GM21528 (cell line): ENCODE data around the gene BCAM.
"Not testable (repeated sequence)": the region's sequence is repeated elsewhere in the genome, so short reads cannot be mapped to it uniquely, and the experiment has no call there.

ENCODE experiments used
- ATAC-seq: cut with Tn5 transposase; IDR thresholded peaks from one replicate; pipeline ENCODE4 v1.9.1; 2021; ENCODE audit warnings: mild to moderate bottlenecking, moderate library complexity; ENCODE audit not compliant: unreplicated experiment, low FRiP score

Gene BCAM

DNA sequence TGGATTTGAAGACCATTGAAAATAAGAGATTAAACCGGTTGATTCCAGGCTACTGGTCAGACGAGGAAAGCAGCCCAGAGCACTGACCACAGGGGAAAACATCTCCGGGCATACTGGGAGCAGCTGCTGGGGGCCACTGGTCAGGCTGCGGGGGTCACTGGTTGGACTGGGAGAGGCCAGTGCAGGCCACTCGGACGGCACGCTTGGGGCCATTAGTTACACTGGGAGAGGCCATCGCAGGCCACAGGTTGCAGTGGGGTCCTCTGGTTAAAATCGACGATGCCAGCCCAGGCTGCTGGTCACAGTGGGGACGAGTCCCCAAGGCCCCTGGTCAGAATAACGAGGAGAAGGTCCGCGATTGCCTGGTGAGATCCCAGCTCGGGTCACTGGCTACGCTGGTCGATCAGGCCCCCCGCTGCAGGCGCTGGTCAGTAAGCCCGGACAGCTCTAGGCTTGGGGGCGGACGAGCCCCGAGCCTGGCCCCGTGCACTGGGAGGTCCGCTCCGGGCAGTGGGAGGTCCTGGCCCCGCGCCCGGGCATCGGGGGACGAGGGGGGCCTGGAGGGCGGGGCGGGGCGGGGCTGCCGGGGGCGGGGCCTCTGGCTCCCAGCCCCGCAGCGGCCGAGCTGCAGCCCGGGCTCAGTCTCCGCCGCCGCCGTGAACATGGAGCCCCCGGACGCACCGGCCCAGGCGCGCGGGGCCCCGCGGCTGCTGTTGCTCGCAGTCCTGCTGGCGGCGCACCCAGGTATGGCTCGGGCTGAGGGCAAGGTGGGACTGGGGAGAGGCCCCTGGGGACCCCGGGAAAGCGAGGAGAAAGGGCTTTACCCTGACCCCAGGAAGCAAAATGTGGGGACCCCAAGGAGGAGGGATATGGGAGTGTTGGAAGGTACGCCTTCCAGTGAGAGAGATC, at the start of gene BCAM:
TSS of gene BCAM (plus strand) at position 641 of the 909 bp plus-strand sequence. CDS start at position 663, 22 bp downstream.
- ATAC-seq, result no peak

DNA sequence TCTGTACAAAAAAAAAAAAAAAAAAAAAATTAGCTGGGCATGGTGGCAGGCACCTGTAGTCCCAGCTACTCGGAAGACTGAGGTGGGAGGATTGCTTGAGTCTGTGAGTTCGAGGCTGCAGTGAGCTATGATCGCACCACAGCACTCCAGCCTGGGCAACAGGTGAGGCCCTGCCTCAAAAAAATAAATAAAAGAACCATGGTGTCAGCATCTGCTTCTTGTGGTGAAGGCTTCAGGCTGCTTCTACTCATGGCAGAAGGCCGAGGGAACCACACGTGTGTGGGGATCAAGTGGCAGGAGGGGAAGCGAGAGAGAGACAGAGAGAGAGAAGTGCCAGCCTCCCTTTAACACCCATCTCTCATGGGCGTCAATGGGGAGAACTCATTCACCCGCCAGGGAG, 46.9 kb upstream of the BCAM start:
- ATAC-seq, result no peak

GRCh38 chr19:44765033-44765948, 43.6 kb upstream of the BCAM start:
- no peak for ATAC-seq

DNA sequence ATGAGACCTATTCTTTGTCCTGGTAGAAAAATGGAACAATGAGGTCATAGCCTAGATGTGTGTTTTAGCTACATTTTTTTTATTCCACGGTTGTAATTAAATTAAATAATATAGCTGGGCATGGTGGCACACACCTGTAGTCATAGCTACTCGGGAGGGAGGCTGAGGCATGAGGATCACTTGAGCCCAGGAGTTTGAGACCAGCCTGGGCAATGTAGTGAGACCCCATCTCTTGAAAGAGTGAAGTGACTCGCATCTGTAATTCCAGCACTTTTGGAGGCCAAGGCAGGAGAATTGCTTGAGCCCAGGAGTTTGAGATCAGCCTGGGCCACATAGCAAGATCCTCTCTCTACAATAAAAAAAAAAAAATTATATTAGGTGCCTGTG, 43.0 kb upstream of the BCAM start:
- no peak for ATAC-seq

DNA sequence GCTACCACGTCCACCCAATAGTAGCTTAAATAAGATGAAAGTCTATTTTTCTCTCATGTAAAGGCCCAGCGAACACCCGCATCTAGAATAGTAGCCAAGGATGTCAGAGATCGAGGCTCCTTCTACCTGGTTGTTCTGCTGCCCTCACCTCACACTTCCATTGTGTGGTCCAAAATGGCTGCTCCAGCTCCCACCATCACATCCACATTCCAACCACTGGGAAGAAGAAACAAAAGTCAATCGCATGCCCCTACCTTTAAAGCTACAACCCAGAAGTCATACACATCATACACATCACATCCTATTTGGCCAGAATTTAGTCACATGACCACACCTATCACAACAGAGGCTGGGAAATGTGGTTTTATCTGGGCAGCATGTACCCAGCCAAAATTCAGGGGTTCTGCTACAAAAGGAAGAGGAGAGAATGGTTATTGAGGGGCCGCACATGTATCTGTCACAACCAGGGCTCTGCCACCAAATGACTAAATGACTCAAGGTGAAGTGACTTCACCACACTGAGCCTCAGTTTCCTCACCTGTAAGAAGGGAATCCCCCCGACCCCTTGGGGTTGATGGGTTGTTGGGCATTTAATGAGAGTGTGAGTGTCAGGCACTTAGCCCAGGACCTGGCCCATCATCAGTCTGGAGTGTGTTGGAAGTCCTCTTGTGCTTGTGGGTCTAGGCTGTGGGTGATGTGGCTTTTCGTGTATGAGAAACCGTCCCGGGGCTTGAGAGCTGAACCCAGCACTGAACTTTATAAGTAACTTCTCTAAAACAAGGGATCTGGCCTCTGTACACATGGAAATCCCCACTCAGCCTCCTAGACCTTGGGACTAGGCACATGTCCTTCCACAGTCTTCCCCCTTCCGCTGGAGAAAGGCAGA, 41.4 kb upstream of the BCAM start:
- ATAC-seq, result no peak

DNA sequence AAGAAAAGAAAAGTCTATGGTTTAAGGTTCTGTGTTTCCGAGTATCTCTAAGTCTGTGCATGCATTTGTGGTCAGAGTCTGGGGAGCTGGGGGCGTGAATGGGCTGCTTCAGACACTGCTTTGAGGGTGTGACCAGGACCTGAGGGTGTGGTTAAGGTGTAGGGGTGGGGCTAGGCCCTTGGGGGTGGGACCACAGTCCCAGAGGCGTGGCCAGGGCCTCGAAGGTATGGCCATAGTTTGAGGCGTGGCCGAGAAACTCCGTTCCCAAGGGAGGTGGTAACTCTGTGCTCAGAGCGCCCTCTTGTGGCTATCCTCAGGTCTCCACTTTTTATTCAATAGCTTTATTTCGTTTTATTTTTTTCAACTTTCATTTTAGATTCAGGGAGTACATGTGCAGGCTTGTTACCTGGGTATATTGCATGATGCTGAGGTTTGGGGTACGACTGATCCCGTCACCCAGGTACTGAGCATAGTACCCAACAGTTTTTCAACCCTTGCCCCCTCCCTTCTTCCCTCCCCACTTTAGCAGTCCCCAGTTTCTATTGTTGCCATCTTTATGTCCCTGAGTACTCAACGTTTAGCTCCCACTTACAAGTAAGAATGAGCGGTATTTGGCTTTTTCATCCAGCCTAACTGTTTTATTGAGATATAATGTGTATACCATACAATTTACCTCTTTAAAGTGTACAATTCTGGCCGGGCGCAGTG, 38.2 kb upstream of the BCAM start:
- peak; percentile 91 for ATAC-seq

DNA sequence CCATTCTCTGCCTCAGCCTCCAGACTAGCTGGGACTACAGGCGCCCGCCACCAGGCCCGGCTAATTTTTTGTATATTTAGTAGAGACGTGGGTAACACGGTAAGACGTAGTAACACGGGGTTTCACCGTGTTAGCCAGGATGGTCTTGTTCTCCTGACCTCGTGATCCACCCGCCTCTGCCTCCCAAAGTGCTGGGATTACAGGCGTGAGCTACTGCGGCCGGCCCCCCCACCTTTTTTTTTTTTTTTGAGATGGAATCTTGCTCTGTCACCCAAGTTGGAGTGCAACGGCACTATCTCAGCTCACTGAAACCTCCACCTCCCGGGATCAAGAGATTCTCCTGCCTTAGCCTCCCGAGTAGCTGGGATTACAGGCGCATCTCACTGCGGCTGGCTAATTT, 36.8 kb upstream of the BCAM start:
- ATAC-seq, result not testable (repeated sequence)

DNA sequence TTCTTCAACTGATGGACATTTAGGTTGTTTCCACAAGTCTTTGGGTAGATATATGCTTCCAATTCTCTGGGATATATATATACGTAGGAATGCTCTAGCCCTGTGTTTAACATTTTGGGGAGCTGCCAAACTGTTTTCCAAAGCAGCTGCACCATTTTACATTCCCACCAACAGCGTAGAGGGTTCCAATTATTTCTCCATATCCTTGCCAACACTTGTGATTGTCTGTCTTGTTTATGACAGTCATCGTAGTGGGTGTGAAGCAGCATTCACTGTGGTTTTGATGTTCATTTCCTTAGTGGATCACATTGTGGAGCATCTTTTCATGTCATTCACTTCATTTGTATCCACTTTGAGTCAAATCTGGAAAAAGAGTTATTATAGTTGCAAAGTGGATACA, 35.9 kb upstream of the BCAM start:
- no peak for ATAC-seq

GRCh38 chr19:44775676-44776240, 33.1 kb upstream of the BCAM start:
- no peak for ATAC-seq

DNA sequence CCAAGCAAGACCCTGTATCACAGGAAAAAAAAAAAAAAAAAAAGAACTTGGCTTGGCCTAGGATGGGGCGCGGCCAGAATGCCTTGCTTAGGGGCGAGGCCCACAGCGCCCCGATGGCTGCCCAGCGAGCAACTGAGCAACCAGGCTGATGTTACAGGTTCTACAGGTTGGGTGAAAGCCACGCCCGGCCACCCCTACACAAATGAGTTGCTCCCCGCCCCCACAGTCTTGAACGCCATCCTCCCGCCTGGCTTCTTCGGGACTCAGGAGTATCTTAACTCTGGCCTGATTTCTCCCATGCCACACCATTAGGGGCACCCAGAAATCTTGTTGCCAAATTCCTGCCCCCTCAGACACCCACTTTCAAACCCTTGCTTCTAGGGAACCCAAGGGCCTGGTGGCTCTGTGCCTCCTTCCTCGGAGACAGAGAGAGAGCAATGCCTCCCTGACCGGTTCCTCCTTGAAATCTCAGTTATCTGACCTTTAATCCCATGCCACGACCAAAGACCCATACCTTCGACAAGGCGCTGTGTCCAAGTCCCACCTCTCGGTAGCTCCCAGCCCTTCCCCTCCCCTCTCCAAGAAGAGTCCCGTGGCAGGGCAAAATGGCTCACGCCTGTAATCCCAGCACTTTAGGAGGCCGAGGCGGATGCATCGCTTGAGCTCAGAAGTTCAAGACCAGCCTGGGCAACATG, 32.4 kb upstream of the BCAM start:
- ATAC-seq, result no peak

GRCh38 chr19:44777715-44778347, 31.1 kb upstream of the BCAM start, which contains the start of gene CBLC:
Gene CBLC (plus strand): TSS chr19:44777890. CDS start chr19:44777932, 42 bp downstream.
- no peak for ATAC-seq

DNA sequence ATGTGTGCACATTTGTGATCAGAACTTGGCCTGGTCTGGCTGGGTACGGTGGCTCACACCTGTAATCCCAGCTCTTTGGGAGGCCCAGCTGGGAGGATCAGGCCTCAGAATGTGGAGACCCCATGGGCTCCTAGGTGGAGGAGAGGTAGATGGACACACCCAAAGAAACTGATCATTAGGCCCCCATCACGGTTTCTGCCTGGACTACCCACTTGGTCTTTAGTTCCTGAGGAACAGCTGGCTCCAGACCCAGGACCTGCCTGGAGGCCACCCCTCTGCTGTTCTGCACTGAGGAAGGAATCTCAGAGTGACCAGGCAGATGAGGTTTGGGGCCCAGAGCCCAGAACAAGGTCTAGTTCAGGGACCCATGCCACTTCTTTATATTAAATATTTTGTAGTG, 29.8 kb upstream of the BCAM start:
- ATAC-seq, result no peak

GRCh38 chr19:44781694-44782093, 27.2 kb upstream of the BCAM start:
- ATAC-seq, result not testable (repeated sequence)

- no peak for ATAC-seq
Observed at GRCh38 chr19:44782729-44783128, 26.2 kb upstream of the BCAM start.

DNA sequence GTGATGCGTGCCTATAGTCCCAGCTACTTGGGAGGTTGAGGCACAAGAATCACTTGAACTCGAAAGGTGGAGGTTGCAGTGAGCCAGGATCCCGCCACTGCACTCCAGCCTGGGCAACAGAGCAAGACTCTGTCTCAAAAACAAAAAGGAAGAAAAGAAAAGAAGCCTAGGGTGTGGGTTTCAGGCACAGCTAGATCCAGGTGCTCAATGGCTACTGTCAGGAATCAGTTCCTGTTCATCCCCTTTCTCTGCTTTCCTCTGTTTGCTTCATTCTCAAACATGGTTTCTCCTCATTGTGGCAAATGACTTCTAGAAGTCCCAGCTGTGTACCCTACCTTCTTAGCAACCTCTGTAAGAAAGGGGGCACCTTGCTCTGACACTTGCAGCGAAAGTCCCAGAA, 25.4 kb upstream of the BCAM start:
- no peak for ATAC-seq

DNA sequence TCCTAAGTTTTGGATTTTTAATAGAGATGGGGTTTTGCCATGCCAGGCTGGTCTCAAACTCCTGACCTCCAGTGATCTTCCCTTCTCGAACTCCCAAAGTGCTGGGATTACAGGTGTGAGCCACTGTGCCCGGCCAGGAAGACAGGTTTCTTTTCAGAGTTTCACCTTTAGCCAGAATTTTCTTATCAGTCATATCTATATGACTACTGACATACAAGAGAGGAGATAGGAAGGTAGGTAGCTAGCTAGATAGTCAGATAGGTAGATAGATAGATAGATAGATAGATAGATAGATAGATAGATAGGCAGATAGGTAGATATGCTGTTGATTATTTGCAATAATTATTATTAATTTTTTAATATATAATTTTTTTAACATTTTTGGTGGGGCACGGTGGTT, 23.6 kb upstream of the BCAM start:
- no peak for ATAC-seq

DNA sequence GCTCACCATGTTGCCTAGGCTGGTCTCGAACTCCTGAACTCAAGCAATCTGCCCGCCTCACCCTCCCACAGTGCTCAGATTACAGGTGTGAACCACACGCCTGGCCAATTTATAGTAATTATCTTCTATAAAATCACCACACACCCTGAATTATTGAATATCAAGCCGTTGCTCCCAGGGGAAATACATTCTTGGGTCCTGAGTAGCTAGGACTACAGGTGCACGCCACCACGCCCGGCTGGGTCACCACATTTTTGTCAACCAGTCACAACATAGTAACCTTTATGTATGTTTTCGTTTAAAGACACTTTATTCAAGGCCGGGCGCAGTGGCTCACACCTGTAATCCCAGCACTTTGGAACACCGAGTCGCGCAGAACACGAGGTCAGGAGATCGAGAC, 22.9 kb upstream of the BCAM start:
- no peak for ATAC-seq

DNA sequence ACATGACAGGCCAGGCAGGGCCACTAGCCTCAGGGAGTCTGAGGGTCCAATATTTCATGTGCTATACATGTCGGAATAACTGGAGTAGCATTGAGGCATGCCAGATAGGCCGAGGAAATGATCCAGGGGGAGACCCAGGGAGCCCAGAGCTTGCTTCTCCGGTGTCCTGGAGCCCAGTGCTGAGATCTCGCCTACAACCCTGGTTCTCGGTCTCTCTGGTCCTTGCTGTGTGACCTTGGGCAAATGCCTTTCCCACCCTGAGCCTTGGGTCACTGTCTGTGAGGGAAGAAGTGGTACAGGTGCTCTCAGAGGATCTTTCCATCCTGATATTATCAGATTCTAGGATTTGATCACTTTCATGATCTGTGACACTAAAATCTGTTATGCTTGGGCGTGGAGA, 19.9 kb upstream of the BCAM start:
- ATAC-seq, result no peak
